A549 (cell line): ENCODE results near the gene VSTM5. TPM values are rescaled to one million over a fixed set of nuclear protein-coding genes. Genes with fewer than 3 reads are reported as not detected.

Source experiments
- ATAC-seq, 2 experiments: fragments of 200-7000 bp in 1 of 2; fragments of >200 bp in 1 of 2; cut with Nextera tagmentation in 1 of 2; cut with Tn5 transposase in 1 of 2; 3 replicates each; pipeline versions ENCODE4 v1.8.0 to v1.9.1; 2018 to 2020; ENCODE audit warnings: mild to moderate bottlenecking in 1 of 2, moderate library complexity in 1 of 2
- CTCF ChIA-PET: fragments of 300-600 bp; sonication (Branson Sonifier 250); formaldehyde crosslinking; extraction: SDS; loops from one replicate; lab custom pipeline; 2021; ENCODE audit warnings: antibody characterized with exemption, inconsistent platforms; lab: Yijun Ruan, JAX
- POLR2A ChIA-PET: fragments of 350-600 bp; formaldehyde crosslinking; extraction: SDS; loops from one replicate; lab custom pipeline; 2021; ENCODE audit warnings: antibody characterized with exemption, inconsistent platforms; lab: Yijun Ruan, JAX
- DNase-seq, 2 experiments: peaks; one replicate each; pipeline versions ENCODE4 v3.0.0 to v3.0.0-alpha.2; 2011 to 2016; ENCODE audit warnings: low read depth in 1 of 2, low spot score in 1 of 2
- FAIRE-seq: peaks from 2 replicates; lab custom pipeline; 2011; peaks lifted over from hg19 to GRCh38; lab: Jason Lieb, UNC
- H3K27ac ChIP-seq, 2 experiments: fragments of >200 bp; sonication (Bioruptor Twin); formaldehyde crosslinking; 3 replicates each; pipeline ENCODE4 v1.5.1; 2016 to 2017
- H3K4me1 ChIP-seq: fragments of >200 bp; sonication (Bioruptor Twin); formaldehyde crosslinking; 3 replicates; pipeline ENCODE4 v1.6.1; 2016
- H3K4me2 ChIP-seq: fragments of >200 bp; sonication (Bioruptor Twin); formaldehyde crosslinking; 3 replicates; pipeline ENCODE4 v1.6.1; 2016
- H3K4me3 ChIP-seq: fragments of >200 bp; sonication (Bioruptor Twin); formaldehyde crosslinking; 3 replicates; pipeline ENCODE4 v1.5.1; 2016
- H3K9me3 ChIP-seq: fragments of >200 bp; sonication (Bioruptor Twin); formaldehyde crosslinking; 3 replicates; pipeline ENCODE4 v1.6.1; 2016
- BHLHE40 ChIP-seq: IDR thresholded peaks from 2 replicates; pipeline ENCODE4 v1.6.1; 2012; ENCODE audit warnings: low read depth, low read length, inconsistent platforms
- E2F6 ChIP-seq: IDR thresholded peaks from 2 replicates; pipeline ENCODE4 v1.6.1; 2012; ENCODE audit warnings: low read depth, borderline replicate concordance
- FOSL2 ChIP-seq, 2 experiments: fragments of 450-650 bp in 1 of 2; fragments of >200 bp in 1 of 2; sonication (Bioruptor Twin) in 1 of 2; formaldehyde crosslinking; IDR thresholded peaks; 2 replicates each; pipeline versions ENCODE4 v1.5.0 to v1.6.1; 2016 to 2020; ENCODE audit warnings: mild to moderate bottlenecking in 1 of 2, moderate library complexity in 1 of 2
- HOXA7 ChIP-seq: fragments of 250-450 bp; sonication (Bioruptor Pico); IDR thresholded peaks from 2 replicates; pipeline ENCODE4 v1.5.0; 2020; ENCODE audit warnings: mild to moderate bottlenecking, moderate library complexity
- HOXB5 ChIP-seq: fragments of 250-450 bp; sonication (Bioruptor Pico); IDR thresholded peaks from 2 replicates; pipeline ENCODE4 v1.5.0; 2020; ENCODE audit warnings: mild to moderate bottlenecking, moderate library complexity
- JUNB ChIP-seq: fragments of >200 bp; sonication (Bioruptor Twin); formaldehyde crosslinking; IDR thresholded peaks from 2 replicates; pipeline ENCODE4 v1.6.1; 2016
- KDM1A ChIP-seq: fragments of 200-600 bp; sonication (generic); IDR thresholded peaks from 2 replicates; pipeline ENCODE4 v1.6.1; 2016; ENCODE audit warnings: low read depth, mild to moderate bottlenecking
- KDM5A ChIP-seq: fragments of 200-600 bp; sonication (generic); IDR thresholded peaks from 2 replicates; pipeline ENCODE4 v1.6.1; 2016; ENCODE audit warnings: antibody characterized with exemption, mild to moderate bottlenecking
- MAFK ChIP-seq: fragments of 450-650 bp; IDR thresholded peaks from 2 replicates; pipeline ENCODE4 v1.6.1; 2014; ENCODE audit not compliant: partially characterized antibody
- MYC ChIP-seq: IDR thresholded peaks from 2 replicates; pipeline ENCODE4 v1.6.1; 2012; ENCODE audit warnings: mild to moderate bottlenecking, inconsistent platforms, low read length, improper control_type of control experiment, borderline replicate concordance
- RNF2 ChIP-seq: fragments of 200-600 bp; sonication (generic); IDR thresholded peaks from 2 replicates; pipeline ENCODE4 v1.6.1; 2016; ENCODE audit warnings: low read depth, mild to moderate bottlenecking, antibody characterized with exemption, moderate library complexity, borderline replicate concordance
- USF2 ChIP-seq: fragments of 450-650 bp; IDR thresholded peaks from 2 replicates; pipeline ENCODE4 v1.6.1; 2014; ENCODE audit warnings: antibody characterized with exemption
- ZC3H11A ChIP-seq: fragments of 450-650 bp; IDR thresholded peaks from 2 replicates; pipeline ENCODE4 v1.6.1; 2014; ENCODE audit warnings: antibody characterized with exemption, mild to moderate bottlenecking
- WGBS: methylation state at CpG from one replicate; pipeline ENCODE4 v1.1.6; 2017; ENCODE audit errors: missing lambda C conversion rate; 5-methylcytosine and 5-hydroxymethylcytosine counted together
- polyA plus RNA-seq, 4 experiments: library from polyadenylated mRNA; depleted of rRNA in 3 of 4; stranded (reverse); fragments of >200 nt; fragmentation: RNase III in 1 of 4; extraction: RNeasy Plus Mini Kit Qiagen cat#74134 plus additional on column Dnase treatment in 1 of 4; gene quantifications; 2 replicates in 3 of 4; 3 replicates in 1 of 4; pipeline ENCODE4 v1.2.3, GENCODE V29; 2011 to 2017

Gene VSTM5
- polyA plus RNA-seq, 2 of the 4 experiments (the other 2 are of a cell fraction): 0.04 TPM; not detected in 1

GRCh38 chr11:93831343-93832127 lies 18.9 kb downstream of the VSTM5 start:
- Histone ChIP-seq H3K9me3 (no peaks in the 10 kb centered on the region), H3K27ac (no peak overlapping the region), H3K4me3 (no peak overlapping the region), H3K4me1 (no peaks in the 10 kb centered on the region), H3K4me2 (no peak overlapping the region)
- 32% methylated on average over 3 of the region's 3 CpGs for WGBS
- ATAC-seq: no peak
- DNase-seq: no peak
- FAIRE-seq: no peak
- TF ChIP-seq USF2 (no peak), KDM5A (no peak), KDM1A (no peak), BHLHE40 (no peak), JUNB (no peak), HOXB5 (no peak), E2F6 (no peak)
- ChIA-PET POLR2A (no interaction called here), CTCF (interaction anchor here (1.5 kb wide), 1 partner anchor 12 kb away, joined by 5 read pairs; no protein-coding TSS in a partner anchor)

GRCh38 chr11:93829598-93829997 lies 20.8 kb downstream of the VSTM5 start:
- no peaks in the 10 kb centered on the region for H3K9me3 ChIP-seq
- ChIA-PET CTCF (no interaction called here), POLR2A (interaction anchor here (1.0 kb wide), 1 partner anchor 12 kb away, joined by 3 read pairs; no protein-coding TSS in a partner anchor)
- DNase-seq (no peak), FAIRE-seq (no peak), ATAC-seq (no peak)
- no peak overlapping the region for H3K4me2 ChIP-seq
- H3K27ac ChIP-seq: no peak overlapping the region
- H3K4me1 ChIP-seq: no peaks in the 10 kb centered on the region
- TF ChIP-seq HOXA7 (CRISPR knock-in tag): no peak
- no peak for TF ChIP-seq ZC3H11A
- no peak for TF ChIP-seq USF2
- TF ChIP-seq FOSL2 (IDR thresholded peaks at IDR 0.05): no peak
- TF ChIP-seq FOSL2 (CRISPR knock-in tag; IDR thresholded peaks at IDR 0.05): no peak
- TF ChIP-seq MAFK: no peak
- WGBS: 59% methylated on average over 3 of the region's 3 CpGs
- no peak overlapping the region for H3K4me3 ChIP-seq

GRCh38 chr11:93827363-93827762 lies 23.1 kb downstream of the VSTM5 start:
- DNase-seq (no peak), ATAC-seq (no peak), FAIRE-seq (no peak)
- Histone ChIP-seq H3K9me3 (no peaks in the 10 kb centered on the region), H3K27ac (no peak overlapping the region), H3K4me2 (no peak overlapping the region), H3K4me1 (no peaks in the 10 kb centered on the region), H3K4me3 (no peak overlapping the region)
- ChIA-PET POLR2A (no interaction called here), CTCF (interaction anchor here (0.6 kb wide), 1 partner anchor 19 kb away, joined by 3 read pairs; no protein-coding TSS in a partner anchor)
- no peak for TF ChIP-seq RNF2
- WGBS: 65% methylated on average over 1 of the region's 1 CpG

GRCh38 chr11:93823210-93823609 lies 27.2 kb downstream of the VSTM5 start:
- Histone ChIP-seq H3K9me3 (no peaks in the 10 kb centered on the region), H3K4me1 (no peaks in the 10 kb centered on the region), H3K27ac (no peak overlapping the region), H3K4me3 (no peak overlapping the region), H3K4me2 (no peak overlapping the region)
- DNase-seq (no peak), ATAC-seq (no peak), FAIRE-seq (no peak)
- ChIA-PET POLR2A (no interaction called here), CTCF (interaction anchor here (0.6 kb wide), 1 partner anchor 115 kb away, joined by 3 read pairs; no protein-coding TSS in a partner anchor)
- TF ChIP-seq MYC: no peak
- WGBS: 81% methylated on average over 4 of the region's 4 CpGs
